ENCODE data around the gene CPXM2. TPM values are rescaled to one million over a fixed set of nuclear protein-coding genes. Genes with fewer than 3 reads are reported as not detected.

The CPXM2 gene
- total RNA-seq, 1 experiment from 2014 or later: not detected

DNA sequence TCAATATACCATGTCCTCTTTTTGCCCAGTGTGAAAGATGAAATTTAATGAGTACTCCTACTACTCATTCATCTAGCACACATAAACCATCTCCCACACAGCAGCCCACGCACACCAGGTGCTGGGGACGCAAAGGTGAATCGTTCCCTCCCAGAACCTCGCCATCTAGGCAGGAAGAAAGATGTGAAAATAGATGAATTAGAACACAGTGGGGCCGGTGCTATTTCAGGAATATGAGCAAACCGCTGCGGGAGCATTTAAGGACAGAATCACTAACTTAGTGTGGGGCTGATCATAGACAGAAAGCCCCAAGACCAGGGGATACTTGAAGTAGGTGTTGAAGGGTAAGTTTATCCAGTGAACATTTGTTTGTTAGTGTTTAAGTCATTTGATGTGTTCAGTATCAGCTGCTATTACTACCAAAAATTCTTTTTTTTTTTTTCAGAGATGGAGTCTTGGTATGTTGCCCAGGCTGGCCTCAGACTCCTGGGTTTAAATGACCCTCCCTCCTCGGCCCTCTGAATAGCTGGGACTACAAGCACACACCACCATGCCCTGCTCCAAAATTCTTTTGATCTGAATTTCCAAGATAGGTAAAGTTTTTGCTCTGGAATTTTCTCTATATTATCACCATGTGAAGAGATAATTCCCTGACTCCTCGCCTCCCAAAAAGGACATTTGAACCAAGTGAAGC lies 48.8 kb downstream of the CPXM2 start:
- H3K27ac Mint-ChIP-seq (ENCODE audit: low read depth, unreplicated experiment): no peak overlapping the region
- ChIA-PET CTCF (interaction anchor here (0.7 kb wide), 1 partner anchor 162 kb away, joined by 5 read pairs; no protein-coding TSS in a partner anchor), POLR2A (no interaction called here)
- H3K9me3 Mint-ChIP-seq (ENCODE audit: unreplicated experiment): no peaks in the 10 kb centered on the region
- no peak for DNase-seq (ENCODE audit: unreplicated experiment)
- BruUV-seq (replicated peaks): no TSS peak
- H3K36me3 Mint-ChIP-seq (ENCODE audit: insufficient read depth, unreplicated experiment): no peaks in the 10 kb centered on the region
- H3K4me1 Mint-ChIP-seq (ENCODE audit: insufficient read depth, unreplicated experiment): peaks cover 17% of the 10 kb centered on the region
- peaks cover 20% of the 10 kb centered on the region for H3K27me3 Mint-ChIP-seq (ENCODE audit: insufficient read depth, unreplicated experiment)
- intact Hi-C loops (cut with micrococcal nuclease): no loop called here
- no peak overlapping the region for H3K4me3 Mint-ChIP-seq (ENCODE audit: unreplicated experiment)
- TF ChIP-seq, protein P1, sequence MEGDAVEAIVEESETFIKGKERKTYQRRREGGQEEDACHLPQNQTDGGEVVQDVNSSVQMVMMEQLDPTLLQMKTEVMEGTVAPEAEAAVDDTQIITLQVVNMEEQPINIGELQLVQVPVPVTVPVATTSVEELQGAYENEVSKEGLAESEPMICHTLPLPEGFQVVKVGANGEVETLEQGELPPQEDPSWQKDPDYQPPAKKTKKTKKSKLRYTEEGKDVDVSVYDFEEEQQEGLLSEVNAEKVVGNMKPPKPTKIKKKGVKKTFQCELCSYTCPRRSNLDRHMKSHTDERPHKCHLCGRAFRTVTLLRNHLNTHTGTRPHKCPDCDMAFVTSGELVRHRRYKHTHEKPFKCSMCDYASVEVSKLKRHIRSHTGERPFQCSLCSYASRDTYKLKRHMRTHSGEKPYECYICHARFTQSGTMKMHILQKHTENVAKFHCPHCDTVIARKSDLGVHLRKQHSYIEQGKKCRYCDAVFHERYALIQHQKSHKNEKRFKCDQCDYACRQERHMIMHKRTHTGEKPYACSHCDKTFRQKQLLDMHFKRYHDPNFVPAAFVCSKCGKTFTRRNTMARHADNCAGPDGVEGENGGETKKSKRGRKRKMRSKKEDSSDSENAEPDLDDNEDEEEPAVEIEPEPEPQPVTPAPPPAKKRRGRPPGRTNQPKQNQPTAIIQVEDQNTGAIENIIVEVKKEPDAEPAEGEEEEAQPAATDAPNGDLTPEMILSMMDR (IDR thresholded peaks at IDR 0.05; ENCODE audit: unreplicated experiment): no peak

DNA sequence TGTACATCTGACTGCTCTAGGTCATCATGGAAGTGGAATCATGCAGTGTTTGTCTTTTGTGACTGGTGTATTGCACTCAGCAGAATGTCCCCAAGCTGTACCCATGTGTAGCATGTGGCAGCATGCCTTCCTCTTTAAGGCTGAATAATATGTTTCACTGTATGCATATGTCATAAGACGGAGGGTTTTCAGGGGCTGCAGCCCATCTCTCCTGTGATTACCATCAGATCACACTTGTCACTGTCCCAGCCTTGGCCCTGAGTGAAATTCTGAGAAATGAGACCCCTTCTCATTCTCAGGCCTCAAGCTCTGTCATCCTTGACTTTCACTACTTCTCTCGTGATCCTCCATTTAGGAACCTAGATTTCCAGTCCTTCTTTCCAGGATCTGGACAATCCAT lies 50.0 kb downstream of the CPXM2 start:
- H3K27ac Mint-ChIP-seq (ENCODE audit: low read depth, unreplicated experiment): no peak overlapping the region
- BruUV-seq (replicated peaks): no TSS peak
- peaks cover 4% of the 10 kb centered on the region for H3K4me1 Mint-ChIP-seq (ENCODE audit: insufficient read depth, unreplicated experiment)
- peaks cover 33% of the 10 kb centered on the region for H3K27me3 Mint-ChIP-seq (ENCODE audit: insufficient read depth, unreplicated experiment)
- no peaks in the 10 kb centered on the region for H3K36me3 Mint-ChIP-seq (ENCODE audit: insufficient read depth, unreplicated experiment)
- ChIA-PET CTCF (no interaction called here), POLR2A (no interaction called here)
- H3K9me3 Mint-ChIP-seq (ENCODE audit: unreplicated experiment): no peaks in the 10 kb centered on the region
- TF ChIP-seq, protein P1 (IDR thresholded peaks at IDR 0.05; ENCODE audit: unreplicated experiment): no peak
- intact Hi-C loops (cut with micrococcal nuclease): no loop called here
- DNase-seq (ENCODE audit: unreplicated experiment): no peak
- no peak overlapping the region for H3K4me3 Mint-ChIP-seq (ENCODE audit: unreplicated experiment)

DNA sequence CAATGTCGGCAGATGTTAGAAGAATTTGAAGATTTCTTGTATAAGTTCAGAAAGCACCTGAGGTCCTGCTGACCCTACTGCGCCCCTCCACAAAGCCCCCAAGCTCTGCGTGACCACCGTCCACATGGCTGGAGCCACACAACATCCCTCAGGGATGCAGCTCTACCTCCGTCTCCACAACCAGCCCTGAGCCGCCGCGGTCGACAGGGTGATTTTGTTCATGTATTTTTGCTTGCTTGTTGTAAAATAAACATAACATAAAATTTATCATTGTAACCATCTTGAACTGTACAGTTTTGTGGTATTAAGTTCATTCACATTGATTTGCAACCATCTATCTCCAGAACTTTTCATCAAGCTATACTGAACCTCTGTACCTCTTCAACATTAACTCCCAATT lies 50.5 kb downstream of the CPXM2 start:
- H3K27ac Mint-ChIP-seq (ENCODE audit: low read depth, unreplicated experiment): no peak overlapping the region
- H3K9me3 Mint-ChIP-seq (ENCODE audit: unreplicated experiment): no peaks in the 10 kb centered on the region
- POLR2A ChIA-PET: no interaction called here
- DNase-seq (ENCODE audit: unreplicated experiment): no peak
- TF ChIP-seq, protein P1 (IDR thresholded peaks at IDR 0.05; ENCODE audit: unreplicated experiment): no peak
- peaks cover 37% of the 10 kb centered on the region for H3K27me3 Mint-ChIP-seq (ENCODE audit: insufficient read depth, unreplicated experiment)
- H3K4me3 Mint-ChIP-seq (ENCODE audit: unreplicated experiment): no peak overlapping the region
- BruUV-seq (replicated peaks): no TSS peak
- H3K36me3 Mint-ChIP-seq (ENCODE audit: insufficient read depth, unreplicated experiment): no peaks in the 10 kb centered on the region
- no peaks in the 10 kb centered on the region for H3K4me1 Mint-ChIP-seq (ENCODE audit: insufficient read depth, unreplicated experiment)
- CTCF ChIA-PET: no interaction called here
- intact Hi-C loops (cut with micrococcal nuclease): no loop called here

DNA sequence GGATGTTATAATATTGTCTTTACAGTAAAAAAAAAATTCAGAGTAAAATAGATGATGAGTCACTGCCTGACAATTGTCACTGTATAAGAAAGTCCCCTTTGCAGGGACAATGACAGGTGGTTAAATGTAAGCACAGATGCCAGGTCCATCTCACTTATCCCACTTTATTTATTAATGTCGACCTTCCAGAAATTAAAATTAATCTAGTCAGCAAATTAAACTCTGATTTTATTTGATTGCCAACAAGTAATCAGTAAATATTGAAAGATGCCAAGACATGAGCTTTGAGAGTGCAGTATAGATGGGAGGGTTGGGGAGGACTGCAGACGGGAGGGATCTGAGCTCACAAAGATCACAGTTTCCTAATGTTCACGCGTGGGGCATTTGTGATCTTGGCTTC lies 50.9 kb downstream of the CPXM2 start:
- intact Hi-C loops (cut with micrococcal nuclease): no loop called here
- ChIA-PET CTCF (no interaction called here), POLR2A (interaction anchor here (0.6 kb wide), 1 partner anchor 8 kb away, joined by 4 read pairs; no protein-coding TSS in a partner anchor)

More for the DNA sequence above, 50.9 kb downstream of the CPXM2 start:
- Mint-ChIP-seq H3K9me3 (ENCODE audit: unreplicated experiment) (no peaks in the 10 kb centered on the region), H3K27ac (ENCODE audit: low read depth, unreplicated experiment) (no peak overlapping the region), H3K4me3 (ENCODE audit: unreplicated experiment) (no peak overlapping the region), H3K27me3 (ENCODE audit: insufficient read depth, unreplicated experiment) (peaks cover 41% of the 10 kb centered on the region), H3K36me3 (ENCODE audit: insufficient read depth, unreplicated experiment) (no peaks in the 10 kb centered on the region), H3K4me1 (ENCODE audit: insufficient read depth, unreplicated experiment) (no peaks in the 10 kb centered on the region)
- TF ChIP-seq, protein P1 (IDR thresholded peaks at IDR 0.05; ENCODE audit: unreplicated experiment): no peak
- no peak for DNase-seq (ENCODE audit: unreplicated experiment)
- BruUV-seq (replicated peaks): no TSS peak
